ENCODE data around the gene DNAH8.

DNA sequence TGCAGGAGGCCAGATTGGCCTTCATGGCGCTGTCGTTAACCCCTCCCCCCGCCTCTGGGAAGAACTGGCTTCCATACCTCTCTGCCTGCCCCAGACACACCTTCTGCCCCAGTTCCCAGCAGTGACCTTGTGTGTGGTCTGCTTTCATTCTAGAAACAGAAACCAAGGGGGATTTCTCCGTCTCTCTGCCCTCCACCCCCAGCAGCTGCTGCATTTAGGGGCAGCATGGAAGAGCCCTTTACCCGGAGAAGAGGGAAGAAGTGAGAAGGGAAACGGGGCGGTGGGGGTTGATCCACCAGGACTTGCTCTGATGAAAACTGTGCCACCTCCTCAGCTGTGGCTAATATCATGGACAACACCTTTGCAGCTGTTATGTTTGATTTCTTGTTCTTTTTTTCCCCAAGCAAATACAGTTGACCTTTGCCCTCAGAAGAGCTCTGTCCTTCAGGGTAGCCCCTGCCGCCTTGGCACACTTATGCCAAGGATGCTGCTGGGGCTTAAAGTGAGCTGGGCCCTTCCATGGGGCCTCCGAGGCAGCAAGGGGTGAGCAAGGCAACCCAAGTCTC, 339.5 kb downstream of the DNAH8 start:
- TF ChIP-seq POLR2A (IDR thresholded peaks at IDR 0.05; ENCODE audit: borderline replicate concordance, extremely low read depth, insufficient read depth, insufficient read length) (no peak), MAX (IDR thresholded peaks at IDR 0.05) (no peak), JUND (IDR thresholded peaks at IDR 0.05) (no peak), CTCF (IDR thresholded peaks at IDR 0.05 in 2 of 3, conservative IDR thresholded peaks at IDR 0.05 in 1 of 3; ENCODE audit: borderline replicate concordance in 1 of 3, insufficient read depth in 1 of 3, low read depth in 2 of 3, low read length in 2 of 3) (no peak), POLR2AphosphoS5 (IDR thresholded peaks at IDR 0.05; ENCODE audit: low read depth, low read length) (no peak), RAD21 (IDR thresholded peaks at IDR 0.05; ENCODE audit: low read depth) (no peak), EZH2 (IDR thresholded peaks at IDR 0.05) (no peak), YY1 (IDR thresholded peaks at IDR 0.05; ENCODE audit: extremely low read depth, insufficient replicate concordance, low read depth, low read length) (no peak), ZNF274 (IDR thresholded peaks at IDR 0.05; ENCODE audit: low read depth, low read length) (no peak), EZH2phosphoT487 (IDR thresholded peaks at IDR 0.05; ENCODE audit: borderline replicate concordance) (no peak)
- TF ChIP-seq, protein P1, sequence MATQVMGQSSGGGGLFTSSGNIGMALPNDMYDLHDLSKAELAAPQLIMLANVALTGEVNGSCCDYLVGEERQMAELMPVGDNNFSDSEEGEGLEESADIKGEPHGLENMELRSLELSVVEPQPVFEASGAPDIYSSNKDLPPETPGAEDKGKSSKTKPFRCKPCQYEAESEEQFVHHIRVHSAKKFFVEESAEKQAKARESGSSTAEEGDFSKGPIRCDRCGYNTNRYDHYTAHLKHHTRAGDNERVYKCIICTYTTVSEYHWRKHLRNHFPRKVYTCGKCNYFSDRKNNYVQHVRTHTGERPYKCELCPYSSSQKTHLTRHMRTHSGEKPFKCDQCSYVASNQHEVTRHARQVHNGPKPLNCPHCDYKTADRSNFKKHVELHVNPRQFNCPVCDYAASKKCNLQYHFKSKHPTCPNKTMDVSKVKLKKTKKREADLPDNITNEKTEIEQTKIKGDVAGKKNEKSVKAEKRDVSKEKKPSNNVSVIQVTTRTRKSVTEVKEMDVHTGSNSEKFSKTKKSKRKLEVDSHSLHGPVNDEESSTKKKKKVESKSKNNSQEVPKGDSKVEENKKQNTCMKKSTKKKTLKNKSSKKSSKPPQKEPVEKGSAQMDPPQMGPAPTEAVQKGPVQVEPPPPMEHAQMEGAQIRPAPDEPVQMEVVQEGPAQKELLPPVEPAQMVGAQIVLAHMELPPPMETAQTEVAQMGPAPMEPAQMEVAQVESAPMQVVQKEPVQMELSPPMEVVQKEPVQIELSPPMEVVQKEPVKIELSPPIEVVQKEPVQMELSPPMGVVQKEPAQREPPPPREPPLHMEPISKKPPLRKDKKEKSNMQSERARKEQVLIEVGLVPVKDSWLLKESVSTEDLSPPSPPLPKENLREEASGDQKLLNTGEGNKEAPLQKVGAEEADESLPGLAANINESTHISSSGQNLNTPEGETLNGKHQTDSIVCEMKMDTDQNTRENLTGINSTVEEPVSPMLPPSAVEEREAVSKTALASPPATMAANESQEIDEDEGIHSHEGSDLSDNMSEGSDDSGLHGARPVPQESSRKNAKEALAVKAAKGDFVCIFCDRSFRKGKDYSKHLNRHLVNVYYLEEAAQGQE (IDR thresholded peaks at IDR 0.05; ENCODE audit: low read depth) = no peak
